ENCODE results near the gene PIK3R4.

PIK3R4 gene

GRCh38 chr3:130739848-130740247 lies 6.8 kb downstream of the PIK3R4 start:
- no peak for DNase-seq

- DNase-seq: no peak
These were observed 8.4 kb downstream of the PIK3R4 start for GRCh38 chr3:130738241-130738640.

GRCh38 chr3:130737622-130738021 lies 9.0 kb downstream of the PIK3R4 start:
- DNase-seq: peak; percentile 4 to 53 (median 47)

- DNase-seq: no peak
These were observed 13.3 kb downstream of the PIK3R4 start for GRCh38 chr3:130733236-130733875.

- no peak for DNase-seq
These were observed 14.1 kb downstream of the PIK3R4 start for GRCh38 chr3:130732501-130732900.

- no peak for DNase-seq
These were observed 14.8 kb downstream of the PIK3R4 start for GRCh38 chr3:130731817-130732216.

- no peak for DNase-seq
These were observed 17.5 kb downstream of the PIK3R4 start for GRCh38 chr3:130729154-130729553.

- DNase-seq: no peak
These were observed 18.6 kb downstream of the PIK3R4 start for GRCh38 chr3:130728037-130728436.

- DNase-seq: no peak
These were observed 20.9 kb downstream of the PIK3R4 start for GRCh38 chr3:130725746-130726145.

- DNase-seq: no peak
These were observed 31.0 kb downstream of the PIK3R4 start for GRCh38 chr3:130715616-130716015.

GRCh38 chr3:130712718-130713423 lies 33.8 kb downstream of the PIK3R4 start:
- no peak for DNase-seq

- no peak for DNase-seq
These were observed 34.9 kb downstream of the PIK3R4 start for GRCh38 chr3:130711565-130712324.

GRCh38 chr3:130709671-130710070 lies 37.0 kb downstream of the PIK3R4 start:
- no peak for DNase-seq

GRCh38 chr3:130707902-130708601 lies 38.6 kb downstream of the PIK3R4 start:
- peak; percentile 60 to 78 (median 75) for DNase-seq

- no peak for DNase-seq
These were observed 41.1 kb downstream of the PIK3R4 start for GRCh38 chr3:130705501-130705900.

GRCh38 chr3:130702985-130703384 lies 43.6 kb downstream of the PIK3R4 start:
- DNase-seq: no peak

GRCh38 chr3:130700541-130700940 lies 46.1 kb downstream of the PIK3R4 start:
- peak; percentile 39 to 74 (median 46) for DNase-seq

- peak; percentile 48 to 63 (median 61) for DNase-seq
These were observed 46.9 kb downstream of the PIK3R4 start for GRCh38 chr3:130699765-130700164.

- DNase-seq: no peak
These were observed 53.3 kb downstream of the PIK3R4 start for GRCh38 chr3:130693314-130693713.

- no peak for DNase-seq
These were observed 54.2 kb downstream of the PIK3R4 start for GRCh38 chr3:130692455-130692854.

- no peak for DNase-seq
These were observed 57.7 kb downstream of the PIK3R4 start for GRCh38 chr3:130688697-130689470.

- no peak for DNase-seq
These were observed 58.5 kb downstream of the PIK3R4 start for GRCh38 chr3:130688015-130688688.
